HG03060 (cell line): ENCODE measurements around the gene ACTRT2.

Experiments
- ATAC-seq: cut with Tn5 transposase; IDR thresholded peaks from one replicate; pipeline ENCODE4 v1.9.1; 2021; ENCODE audit warnings: low read depth, moderate number of reproducible peaks; ENCODE audit not compliant: unreplicated experiment

Gene ACTRT2

GRCh38 chr1:3021233-3021671, at the start of gene ACTRT2:
ACTRT2 (plus strand) TSS chr1:3021467; CDS start chr1:3021687, 220 bp downstream.
- ATAC-seq: no peak

- no peak for ATAC-seq
These were observed 49.7 kb upstream of the ACTRT2 start for GRCh38 chr1:2971609-2972008.

GRCh38 chr1:2972011-2972878, 49.0 kb upstream of the ACTRT2 start:
- ATAC-seq: no peak

GRCh38 chr1:2972879-2973575, 48.2 kb upstream of the ACTRT2 start:
- no peak for ATAC-seq

GRCh38 chr1:2973601-2974593, 47.4 kb upstream of the ACTRT2 start:
- no peak for ATAC-seq

- ATAC-seq: no peak
These were observed 46.5 kb upstream of the ACTRT2 start for GRCh38 chr1:2974701-2975301.

- ATAC-seq: no peak
These were observed 45.6 kb upstream of the ACTRT2 start for GRCh38 chr1:2975466-2976179.

GRCh38 chr1:2976180-2976562, 45.1 kb upstream of the ACTRT2 start:
- ATAC-seq: no peak

GRCh38 chr1:2977886-2978611, 43.2 kb upstream of the ACTRT2 start:
- ATAC-seq: no peak

GRCh38 chr1:2978691-2979190, 42.5 kb upstream of the ACTRT2 start:
- ATAC-seq: no peak

GRCh38 chr1:2979191-2980072, 41.8 kb upstream of the ACTRT2 start:
- no peak for ATAC-seq

- no peak for ATAC-seq
These were observed 41.0 kb upstream of the ACTRT2 start for GRCh38 chr1:2980073-2980791.

GRCh38 chr1:2980849-2981248, 40.4 kb upstream of the ACTRT2 start:
- no peak for ATAC-seq

GRCh38 chr1:2981388-2981787, 39.9 kb upstream of the ACTRT2 start:
- ATAC-seq: no peak

- ATAC-seq: no peak
These were observed 39.2 kb upstream of the ACTRT2 start for GRCh38 chr1:2981981-2982614.

- no peak for ATAC-seq
These were observed 38.5 kb upstream of the ACTRT2 start for GRCh38 chr1:2982615-2983318.
